GM12872 (cell line): ENCODE data around the gene SEC22A.

Source experiments
- TF ChIP-seq, protein P1 (sequence below): IDR thresholded peaks from 3 replicates; pipeline ENCODE4 v1.5.1; 2011; ENCODE audit warnings: low read depth, mild to moderate bottlenecking, low read length, moderate library complexity; ENCODE audit not compliant: insufficient read depth

The SEC22A gene

DNA sequence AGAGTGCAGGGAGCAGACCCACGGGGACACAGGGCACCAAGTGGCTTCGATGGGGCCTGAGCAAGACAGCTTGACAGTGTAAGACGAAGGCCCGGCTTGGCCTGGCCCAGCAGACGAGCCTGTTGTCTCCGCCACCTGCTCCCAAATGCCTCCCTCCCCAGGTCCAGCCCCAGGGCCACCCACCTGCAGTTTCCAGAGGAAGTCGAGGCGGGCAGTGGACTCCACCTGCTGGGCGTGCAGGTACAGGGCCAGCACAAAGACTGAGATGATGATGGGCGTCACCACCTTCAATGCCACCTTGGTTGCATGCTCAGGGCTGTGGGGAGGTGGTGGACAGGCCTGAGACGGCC, 94.1 kb downstream of the SEC22A start:
- TF ChIP-seq, protein P1, sequence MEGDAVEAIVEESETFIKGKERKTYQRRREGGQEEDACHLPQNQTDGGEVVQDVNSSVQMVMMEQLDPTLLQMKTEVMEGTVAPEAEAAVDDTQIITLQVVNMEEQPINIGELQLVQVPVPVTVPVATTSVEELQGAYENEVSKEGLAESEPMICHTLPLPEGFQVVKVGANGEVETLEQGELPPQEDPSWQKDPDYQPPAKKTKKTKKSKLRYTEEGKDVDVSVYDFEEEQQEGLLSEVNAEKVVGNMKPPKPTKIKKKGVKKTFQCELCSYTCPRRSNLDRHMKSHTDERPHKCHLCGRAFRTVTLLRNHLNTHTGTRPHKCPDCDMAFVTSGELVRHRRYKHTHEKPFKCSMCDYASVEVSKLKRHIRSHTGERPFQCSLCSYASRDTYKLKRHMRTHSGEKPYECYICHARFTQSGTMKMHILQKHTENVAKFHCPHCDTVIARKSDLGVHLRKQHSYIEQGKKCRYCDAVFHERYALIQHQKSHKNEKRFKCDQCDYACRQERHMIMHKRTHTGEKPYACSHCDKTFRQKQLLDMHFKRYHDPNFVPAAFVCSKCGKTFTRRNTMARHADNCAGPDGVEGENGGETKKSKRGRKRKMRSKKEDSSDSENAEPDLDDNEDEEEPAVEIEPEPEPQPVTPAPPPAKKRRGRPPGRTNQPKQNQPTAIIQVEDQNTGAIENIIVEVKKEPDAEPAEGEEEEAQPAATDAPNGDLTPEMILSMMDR = no peak

DNA sequence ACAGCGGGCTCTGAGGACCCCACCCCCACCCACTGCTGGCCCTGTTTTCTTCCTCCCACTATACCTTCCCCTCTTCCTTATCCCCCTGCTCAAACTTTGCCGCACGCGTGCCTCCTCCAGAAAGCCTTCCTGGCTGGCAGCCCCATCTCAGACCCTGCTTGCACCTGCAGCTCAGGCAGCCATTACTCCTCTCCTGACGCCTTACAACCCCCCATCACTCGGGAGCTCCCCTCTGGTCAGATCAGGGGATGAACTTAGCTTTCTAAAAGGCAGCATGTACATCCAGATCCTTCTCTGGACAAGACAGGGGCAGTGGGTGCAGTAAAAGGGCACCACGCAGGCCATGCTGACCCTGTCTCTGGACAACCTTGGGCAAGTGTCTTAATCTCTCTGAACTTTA, 94.5 kb downstream of the SEC22A start:
- TF ChIP-seq, protein P1 = no peak

DNA sequence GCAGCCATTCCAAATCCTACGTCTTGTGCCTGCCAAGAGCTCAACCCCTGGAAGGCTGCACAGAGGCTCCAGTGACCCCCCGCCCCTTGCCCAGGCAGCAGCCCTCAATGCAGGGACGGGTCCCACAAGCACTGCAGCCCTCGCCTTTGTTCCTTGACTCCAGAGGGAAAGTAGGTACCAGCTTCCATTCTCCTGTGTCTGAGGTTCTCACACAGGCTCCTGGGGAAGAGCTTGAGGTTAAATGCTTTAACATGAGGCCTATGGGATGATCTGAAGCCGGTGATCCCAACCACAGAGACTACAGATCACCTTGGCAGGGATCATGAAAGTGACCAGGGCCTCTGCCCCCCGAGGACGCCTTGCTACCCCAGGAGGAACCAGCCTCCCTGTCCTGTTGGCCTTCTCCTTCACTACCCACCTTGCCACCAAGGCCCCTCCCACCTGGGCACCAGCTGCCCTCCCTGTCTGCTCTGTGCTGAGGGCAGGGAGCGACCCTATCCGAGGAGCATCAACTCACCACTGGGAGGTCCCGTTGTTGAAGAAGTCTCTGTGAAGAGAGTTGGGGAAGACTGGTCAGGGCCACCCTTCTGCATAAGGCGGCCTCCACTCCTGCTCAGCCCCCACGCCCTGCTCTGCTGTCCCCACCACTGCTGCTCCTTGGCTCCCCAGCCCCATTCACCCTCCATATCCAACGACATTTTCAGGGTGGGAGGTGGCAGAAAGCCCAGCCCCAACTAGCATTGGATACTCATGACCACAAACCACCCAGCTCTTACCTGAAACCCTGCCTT, 95.3 kb downstream of the SEC22A start:
- TF ChIP-seq, protein P1 = no peak

DNA sequence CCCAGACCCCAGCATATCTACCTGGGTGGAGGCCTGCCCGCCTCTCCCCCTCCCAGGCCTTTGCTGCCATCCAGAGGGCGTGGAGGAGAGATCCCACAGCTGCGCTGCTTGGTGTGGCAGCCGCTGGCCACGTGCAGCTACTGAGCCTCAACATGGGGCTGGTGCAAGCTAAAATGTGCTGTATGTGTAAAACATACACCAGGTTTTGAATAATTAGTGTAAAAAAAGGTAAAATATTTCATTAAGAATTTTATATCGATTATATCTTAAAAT, 95.8 kb downstream of the SEC22A start:
- TF ChIP-seq, protein P1 = no peak

DNA sequence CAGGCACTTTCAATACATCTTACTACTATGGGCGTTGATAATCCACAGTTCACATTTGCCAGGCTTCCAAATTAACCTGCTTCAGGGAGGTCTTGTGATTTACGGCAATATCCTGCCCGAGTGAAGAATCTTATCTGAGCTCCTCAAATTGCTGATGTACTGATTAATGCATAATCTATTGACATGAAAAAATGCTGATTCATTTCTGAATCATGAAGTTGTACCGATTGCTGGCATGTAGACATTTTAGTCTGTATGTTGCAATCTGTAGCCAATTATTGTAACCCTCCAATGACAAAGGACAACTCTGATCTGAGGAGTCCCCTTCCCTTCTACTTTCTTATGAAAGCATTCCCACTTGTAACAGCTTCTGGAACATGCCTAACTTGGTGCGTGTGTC, 97.2 kb downstream of the SEC22A start:
- TF ChIP-seq, protein P1 = no peak

DNA sequence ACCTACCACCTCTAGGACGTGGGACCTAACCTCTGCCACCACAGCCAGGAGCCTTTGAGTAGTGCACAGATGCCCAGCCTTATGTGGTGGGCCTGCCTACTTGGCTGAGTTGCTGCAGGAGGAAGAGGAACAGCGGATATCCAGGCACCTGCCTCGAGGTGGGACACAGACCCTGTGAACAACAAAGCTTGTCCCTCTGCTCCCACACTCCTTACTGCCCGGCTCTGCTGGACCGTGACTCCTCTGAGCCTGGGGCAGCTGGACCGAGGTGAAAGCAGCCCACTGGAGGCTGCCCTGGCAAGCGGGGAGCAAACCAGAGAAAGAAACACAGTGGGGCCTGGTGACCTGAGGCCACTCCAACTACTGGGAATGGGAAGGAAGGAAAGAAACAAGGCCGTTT, 97.8 kb downstream of the SEC22A start:
- TF ChIP-seq, protein P1 = no peak

DNA sequence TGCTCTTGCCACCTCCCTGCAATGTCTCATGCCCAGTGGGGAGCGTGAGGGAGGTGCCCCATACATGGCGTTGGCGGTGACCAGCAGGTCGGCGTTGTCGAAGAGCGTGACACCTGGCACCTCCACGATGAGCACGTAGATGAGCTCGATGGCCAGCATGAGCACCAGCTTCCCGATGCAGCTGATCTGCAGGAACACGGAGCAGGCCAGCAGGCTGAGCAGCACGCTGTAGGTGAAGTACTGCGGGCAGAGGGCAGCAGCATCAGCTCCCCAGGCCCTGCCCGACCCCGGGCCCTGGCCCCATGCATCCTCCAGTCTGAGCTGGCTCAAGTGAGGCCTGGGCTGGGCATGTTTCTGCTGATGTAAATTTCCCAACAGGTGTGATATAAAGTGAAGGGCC, 98.3 kb downstream of the SEC22A start:
- TF ChIP-seq, protein P1 = no peak
